Measurements from ENCODE around the gene ADARB1.

Gene ADARB1

DNA sequence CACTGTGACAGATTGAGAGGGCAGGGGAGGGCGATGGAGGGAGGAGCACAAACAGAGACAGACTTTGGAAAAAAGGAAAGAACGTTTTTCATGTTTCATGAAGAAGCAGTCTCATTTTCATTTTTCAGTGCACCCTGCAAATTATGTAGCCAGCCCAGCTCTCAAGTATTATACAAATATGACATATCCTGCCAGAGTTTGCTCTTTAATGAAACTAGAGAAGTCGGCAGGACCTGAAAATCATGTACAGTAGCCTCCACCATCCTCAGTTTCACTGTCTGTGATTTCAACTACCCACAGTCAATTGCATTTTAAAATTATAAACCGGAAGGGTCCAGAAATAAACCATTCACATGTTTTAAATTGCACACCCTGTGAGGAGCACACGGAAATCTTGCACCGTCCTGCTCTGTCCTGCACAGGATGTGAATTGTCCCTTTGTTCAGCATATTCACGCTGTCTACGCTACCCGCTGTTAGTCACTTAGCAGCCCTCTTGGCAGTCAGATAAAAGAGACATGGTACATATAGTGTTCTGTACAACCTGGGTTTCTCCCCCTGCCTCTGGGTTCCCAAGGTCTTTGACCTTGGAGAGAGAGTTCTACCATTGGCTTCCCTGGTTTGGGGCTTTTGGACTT, 13.6 kb upstream of the ADARB1 start:
- TF ChIP-seq, protein P1, sequence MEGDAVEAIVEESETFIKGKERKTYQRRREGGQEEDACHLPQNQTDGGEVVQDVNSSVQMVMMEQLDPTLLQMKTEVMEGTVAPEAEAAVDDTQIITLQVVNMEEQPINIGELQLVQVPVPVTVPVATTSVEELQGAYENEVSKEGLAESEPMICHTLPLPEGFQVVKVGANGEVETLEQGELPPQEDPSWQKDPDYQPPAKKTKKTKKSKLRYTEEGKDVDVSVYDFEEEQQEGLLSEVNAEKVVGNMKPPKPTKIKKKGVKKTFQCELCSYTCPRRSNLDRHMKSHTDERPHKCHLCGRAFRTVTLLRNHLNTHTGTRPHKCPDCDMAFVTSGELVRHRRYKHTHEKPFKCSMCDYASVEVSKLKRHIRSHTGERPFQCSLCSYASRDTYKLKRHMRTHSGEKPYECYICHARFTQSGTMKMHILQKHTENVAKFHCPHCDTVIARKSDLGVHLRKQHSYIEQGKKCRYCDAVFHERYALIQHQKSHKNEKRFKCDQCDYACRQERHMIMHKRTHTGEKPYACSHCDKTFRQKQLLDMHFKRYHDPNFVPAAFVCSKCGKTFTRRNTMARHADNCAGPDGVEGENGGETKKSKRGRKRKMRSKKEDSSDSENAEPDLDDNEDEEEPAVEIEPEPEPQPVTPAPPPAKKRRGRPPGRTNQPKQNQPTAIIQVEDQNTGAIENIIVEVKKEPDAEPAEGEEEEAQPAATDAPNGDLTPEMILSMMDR (IDR thresholded peaks at IDR 0.05): no peak
- no peak overlapping the region for H3K27ac Mint-ChIP-seq
- peaks cover 53% of the 10 kb centered on the region for H3K4me1 Mint-ChIP-seq
- H3K9me3 Mint-ChIP-seq: peaks cover 18% of the 10 kb centered on the region
- DNase-seq: no peak
- H3K27me3 Mint-ChIP-seq (ENCODE audit: low read depth, poor library complexity): peaks cover 19% of the 10 kb centered on the region
- no peak overlapping the region for H3K4me3 Mint-ChIP-seq
- H3K36me3 Mint-ChIP-seq (ENCODE audit: low read depth): no peaks in the 10 kb centered on the region

DNA sequence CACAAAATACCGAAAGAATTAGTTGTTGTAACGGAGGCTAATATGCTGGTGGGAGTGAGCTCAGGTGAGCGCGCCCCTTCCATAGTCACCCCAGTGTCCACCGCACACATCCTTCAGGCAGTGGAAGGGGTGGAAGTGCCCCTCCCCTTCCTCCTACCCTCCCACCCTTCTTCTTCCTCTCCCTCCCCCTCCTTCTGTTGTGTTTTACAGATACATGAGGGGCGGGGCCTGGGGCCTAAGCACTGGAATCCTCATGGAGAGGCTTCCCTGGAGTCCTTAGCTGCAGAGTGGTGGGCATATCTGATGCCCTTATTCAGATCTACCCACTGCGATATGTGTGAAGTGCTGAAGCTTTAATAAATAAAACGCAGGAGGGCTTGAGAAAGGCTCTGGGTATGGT, 10.3 kb upstream of the ADARB1 start:
- peaks cover 19% of the 10 kb centered on the region for H3K27me3 Mint-ChIP-seq (ENCODE audit: low read depth, poor library complexity)
- H3K9me3 Mint-ChIP-seq: peaks cover 18% of the 10 kb centered on the region
- peaks cover 29% of the 10 kb centered on the region for H3K4me1 Mint-ChIP-seq
- no peak for DNase-seq
- H3K36me3 Mint-ChIP-seq (ENCODE audit: low read depth): no peaks in the 10 kb centered on the region
- no peak overlapping the region for H3K27ac Mint-ChIP-seq
- TF ChIP-seq, protein P1 (IDR thresholded peaks at IDR 0.05): no peak
- no peak overlapping the region for H3K4me3 Mint-ChIP-seq

DNA sequence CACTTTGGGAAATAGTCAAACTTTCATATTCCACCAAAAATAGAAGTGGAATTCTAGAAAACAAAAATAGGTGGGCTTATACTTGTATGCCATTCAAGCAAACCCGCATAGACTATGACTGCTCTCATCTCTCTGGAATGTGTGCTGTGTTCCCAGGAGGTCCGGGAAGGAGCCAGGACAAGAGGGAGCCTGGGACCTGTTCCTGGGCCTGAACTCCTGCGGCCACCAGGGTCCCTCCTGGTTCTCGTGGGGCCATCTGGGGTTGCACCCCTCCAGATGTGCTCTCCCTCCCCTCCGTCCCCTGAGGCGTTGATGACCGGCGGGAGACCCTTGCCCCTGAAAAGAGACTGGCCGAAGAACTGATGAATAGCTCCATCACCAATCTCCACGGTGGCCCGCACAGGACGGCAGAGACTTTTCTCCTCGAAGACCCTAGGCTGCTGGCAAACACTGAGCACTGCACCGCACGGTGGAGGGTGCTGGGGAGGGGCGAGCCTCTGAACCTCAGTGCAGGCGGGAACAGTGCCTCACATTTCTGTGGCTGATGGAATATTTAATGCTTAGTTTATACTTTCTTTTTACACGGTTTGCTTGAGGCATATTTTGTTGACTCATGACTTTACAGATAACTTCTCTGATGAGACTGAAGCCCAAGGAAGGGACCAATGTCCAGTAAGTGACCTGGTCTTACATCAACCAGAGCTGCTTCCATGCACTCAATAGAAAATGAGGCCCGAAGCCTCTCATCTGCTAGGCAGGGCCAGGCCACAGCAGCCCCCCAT, 9.6 kb upstream of the ADARB1 start:
- no peak for DNase-seq
- H3K4me1 Mint-ChIP-seq: peaks cover 28% of the 10 kb centered on the region
- no peak overlapping the region for H3K27ac Mint-ChIP-seq

DNA sequence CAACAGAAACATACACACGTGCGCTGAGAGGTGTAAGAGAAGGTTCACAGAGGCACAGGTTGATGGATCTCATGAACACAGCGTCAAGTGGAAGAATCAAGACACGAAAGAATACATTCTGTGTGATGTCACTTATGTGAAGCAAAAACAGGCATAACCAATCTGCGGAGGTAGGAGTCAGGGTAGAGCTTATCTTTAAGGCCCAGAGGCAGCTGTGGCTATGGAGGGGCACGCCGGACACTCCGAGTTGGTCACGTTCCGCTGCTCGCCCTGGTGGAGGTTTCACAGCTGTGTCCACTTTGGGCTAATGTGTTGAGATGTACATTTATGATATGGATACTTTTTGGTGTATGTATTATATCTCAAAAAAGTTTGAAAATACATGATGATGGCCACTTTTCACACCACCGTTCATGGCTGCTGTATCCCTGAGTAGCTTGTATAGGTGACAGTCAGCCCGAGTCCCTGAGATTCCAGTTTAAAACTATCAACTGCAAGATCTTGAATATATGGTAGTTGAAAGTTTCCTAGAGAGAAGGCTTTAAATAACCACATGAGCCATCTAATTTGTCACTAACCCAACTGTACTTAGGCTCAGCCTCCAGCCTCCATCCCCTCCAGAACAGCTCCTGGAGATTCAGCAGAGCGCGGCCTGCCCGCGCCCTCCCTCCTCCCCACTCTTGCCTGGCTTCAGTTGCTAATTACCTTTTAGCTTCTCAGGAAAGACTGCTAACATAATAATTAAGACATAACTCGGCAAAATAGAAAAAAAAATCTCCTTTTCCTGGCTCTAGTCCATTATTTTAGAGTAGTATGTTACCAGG, 6.7 kb upstream of the ADARB1 start:
- TF ChIP-seq, protein P1 (IDR thresholded peaks at IDR 0.05): no peak
- Mint-ChIP-seq H3K4me3 (no peak overlapping the region), H3K4me1 (peaks cover 22% of the 10 kb centered on the region), H3K27ac (no peak overlapping the region), H3K27me3 (ENCODE audit: low read depth, poor library complexity) (peaks cover 5% of the 10 kb centered on the region), H3K9me3 (peaks cover 9% of the 10 kb centered on the region), H3K36me3 (ENCODE audit: low read depth) (no peaks in the 10 kb centered on the region)
- DNase-seq: no peak

More for the DNA sequence above, 9.6 kb upstream of the ADARB1 start:
- H3K36me3 Mint-ChIP-seq (ENCODE audit: low read depth): no peaks in the 10 kb centered on the region
- H3K4me3 Mint-ChIP-seq: no peak overlapping the region
- TF ChIP-seq, protein P1 (IDR thresholded peaks at IDR 0.05): no peak
- peaks cover 16% of the 10 kb centered on the region for H3K27me3 Mint-ChIP-seq (ENCODE audit: low read depth, poor library complexity)
- H3K9me3 Mint-ChIP-seq: peaks cover 18% of the 10 kb centered on the region

DNA sequence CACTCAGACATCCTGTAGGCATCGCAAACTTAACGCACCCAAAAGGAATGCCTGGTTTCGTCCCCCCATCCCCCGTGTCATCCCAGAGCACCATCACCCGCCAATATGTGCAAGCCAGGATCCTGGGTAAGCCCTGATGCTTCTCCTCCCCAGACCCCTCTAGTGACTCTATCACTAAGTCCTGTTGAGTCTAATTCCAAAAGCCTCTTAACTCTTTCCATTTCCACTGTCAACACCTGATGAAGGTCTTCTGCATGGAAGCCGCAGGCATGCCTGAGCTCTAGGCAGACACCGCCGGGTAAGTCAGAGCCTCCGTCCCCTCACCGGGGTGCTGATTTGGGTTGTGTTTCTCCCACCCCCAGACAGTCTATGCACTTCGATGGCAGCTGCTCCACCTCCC, 5.3 kb upstream of the ADARB1 start:
- TF ChIP-seq, protein P1 (IDR thresholded peaks at IDR 0.05): no peak
- no peak overlapping the region for H3K4me3 Mint-ChIP-seq
- H3K27ac Mint-ChIP-seq: no peak overlapping the region
- H3K9me3 Mint-ChIP-seq: no peaks in the 10 kb centered on the region
- peaks cover 32% of the 10 kb centered on the region for H3K4me1 Mint-ChIP-seq
- H3K36me3 Mint-ChIP-seq (ENCODE audit: low read depth): no peaks in the 10 kb centered on the region
- peaks cover 5% of the 10 kb centered on the region for H3K27me3 Mint-ChIP-seq (ENCODE audit: low read depth, poor library complexity)
- DNase-seq: no peak
